ENCODE results near the gene NPFFR2.

The NPFFR2 gene

DNA sequence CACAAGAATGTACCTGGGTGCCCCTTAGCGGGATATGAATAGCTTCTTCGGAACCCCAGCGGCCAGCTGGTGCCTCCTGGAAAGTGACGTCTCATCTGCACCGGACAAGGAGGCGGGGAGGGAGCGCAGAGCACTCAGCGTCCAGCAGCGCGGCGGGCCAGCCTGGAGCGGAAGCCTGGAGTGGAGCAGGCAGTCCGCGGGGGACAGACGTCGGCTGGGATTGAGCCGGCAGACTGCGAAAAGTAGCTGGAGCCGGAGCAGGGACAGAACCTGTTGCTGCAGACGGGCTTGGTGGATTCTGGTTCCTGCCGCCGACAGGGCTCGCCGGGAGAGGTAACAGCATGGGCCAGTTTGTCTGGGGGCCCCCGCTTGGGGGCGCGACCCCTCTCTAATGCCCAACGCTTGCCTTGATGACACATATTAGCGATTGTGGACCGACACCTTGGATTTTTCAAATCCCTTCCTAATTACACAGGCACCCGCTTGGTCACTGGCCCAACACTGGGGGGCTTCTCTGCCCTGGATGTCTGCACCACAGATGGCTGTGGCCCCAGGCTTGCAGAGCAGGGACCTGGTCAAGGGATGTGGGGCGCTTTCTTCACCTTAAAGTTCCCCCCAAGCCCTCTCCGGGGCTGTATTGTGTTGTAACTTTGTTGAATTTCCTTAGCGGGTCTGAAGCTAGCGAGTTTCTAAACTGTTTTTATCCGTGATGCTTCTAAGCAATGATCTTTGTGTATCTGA lies at the start of gene NPFFR2:
Gene NPFFR2, plus strand, starts transcription at position 133 of the 741 bp plus-strand sequence. CDS start 96,592 bp downstream, outside the sequence.
- no peaks in the 10 kb centered on the region for H3K27me3 ChIP-seq (ENCODE audit: insufficient read depth, low read length)
- TF ChIP-seq EZH2 (IDR thresholded peaks at IDR 0.05; ENCODE audit: borderline replicate concordance, low read length) = no peak
- TF ChIP-seq, protein P1, sequence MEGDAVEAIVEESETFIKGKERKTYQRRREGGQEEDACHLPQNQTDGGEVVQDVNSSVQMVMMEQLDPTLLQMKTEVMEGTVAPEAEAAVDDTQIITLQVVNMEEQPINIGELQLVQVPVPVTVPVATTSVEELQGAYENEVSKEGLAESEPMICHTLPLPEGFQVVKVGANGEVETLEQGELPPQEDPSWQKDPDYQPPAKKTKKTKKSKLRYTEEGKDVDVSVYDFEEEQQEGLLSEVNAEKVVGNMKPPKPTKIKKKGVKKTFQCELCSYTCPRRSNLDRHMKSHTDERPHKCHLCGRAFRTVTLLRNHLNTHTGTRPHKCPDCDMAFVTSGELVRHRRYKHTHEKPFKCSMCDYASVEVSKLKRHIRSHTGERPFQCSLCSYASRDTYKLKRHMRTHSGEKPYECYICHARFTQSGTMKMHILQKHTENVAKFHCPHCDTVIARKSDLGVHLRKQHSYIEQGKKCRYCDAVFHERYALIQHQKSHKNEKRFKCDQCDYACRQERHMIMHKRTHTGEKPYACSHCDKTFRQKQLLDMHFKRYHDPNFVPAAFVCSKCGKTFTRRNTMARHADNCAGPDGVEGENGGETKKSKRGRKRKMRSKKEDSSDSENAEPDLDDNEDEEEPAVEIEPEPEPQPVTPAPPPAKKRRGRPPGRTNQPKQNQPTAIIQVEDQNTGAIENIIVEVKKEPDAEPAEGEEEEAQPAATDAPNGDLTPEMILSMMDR (IDR thresholded peaks at IDR 0.05; ENCODE audit: low read length) = no peak
- no peaks in the 10 kb centered on the region for H3K4me1 ChIP-seq (ENCODE audit: insufficient read depth, low read length, severe bottlenecking)
- no peak within 1 kb of the TSS for H2AFZ ChIP-seq (ENCODE audit: low read length)
- no peak within 1 kb of the TSS for H3K4me2 ChIP-seq (ENCODE audit: low read length)
- H3F3A ChIP-seq (ENCODE audit: insufficient read depth, low read length) = no peaks in the 10 kb centered on the region
- no peaks in the 10 kb centered on the region for H3K9me3 ChIP-seq (ENCODE audit: low read length)
- no peak within 1 kb of the TSS for H3K4me3 ChIP-seq (ENCODE audit: low read depth, low read length, poor library complexity, severe bottlenecking)
- no peak within 1 kb of the TSS for H3K27ac ChIP-seq (ENCODE audit: low read depth, low read length, poor library complexity, severe bottlenecking)
- H3K36me3 ChIP-seq (ENCODE audit: insufficient read depth, low read length) = no peaks in the 10 kb centered on the region
- H4K20me1 ChIP-seq (ENCODE audit: insufficient read depth, low read length) = no peaks in the 10 kb centered on the region
- H3K9ac ChIP-seq (ENCODE audit: low read length) = no peak within 1 kb of the TSS
- no peaks in the 10 kb centered on the region for H3K79me2 ChIP-seq (ENCODE audit: insufficient read depth, low read length)
- no peaks in the 10 kb centered on the region for H3K9me2 ChIP-seq (ENCODE audit: low read depth, low read length)

DNA sequence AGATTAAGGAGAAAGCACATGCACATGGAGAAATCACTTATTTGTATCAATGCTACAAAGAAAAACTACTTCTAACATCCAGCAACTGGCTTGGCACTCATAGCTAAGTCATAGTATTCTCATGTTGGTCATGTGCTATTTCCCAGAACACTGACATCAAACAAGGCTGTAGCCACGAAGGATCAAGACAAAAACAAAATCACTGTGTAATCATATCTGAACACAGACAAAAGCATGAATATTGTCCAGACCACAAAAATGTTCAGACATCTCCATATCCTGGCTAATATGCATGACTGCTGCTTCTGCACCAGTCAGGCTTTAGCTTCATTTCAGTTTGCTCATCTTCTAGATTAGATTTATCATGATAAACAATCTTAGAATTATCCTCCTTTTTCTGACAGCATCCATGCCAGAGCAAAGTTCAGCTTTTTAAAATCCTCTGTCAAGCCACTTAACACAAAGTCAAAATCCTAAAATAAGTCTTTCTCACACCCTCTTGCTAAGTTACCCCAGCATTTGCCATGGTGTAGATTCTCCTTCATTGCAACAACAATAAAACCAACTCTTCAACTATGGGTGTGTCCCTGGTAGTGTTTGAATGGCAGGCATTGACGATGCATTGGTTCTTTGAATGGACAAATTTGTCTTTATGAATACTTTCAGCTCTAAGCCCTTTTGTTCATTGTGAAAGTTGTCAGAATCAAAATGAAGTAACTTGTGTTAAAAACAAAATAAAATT lies 39.1 kb upstream of the NPFFR2 start:
- no peaks in the 10 kb centered on the region for H3K79me2 ChIP-seq (ENCODE audit: insufficient read depth, low read length)
- no peaks in the 10 kb centered on the region for H4K20me1 ChIP-seq (ENCODE audit: insufficient read depth, low read length)
- H3K4me1 ChIP-seq (ENCODE audit: insufficient read depth, low read length, severe bottlenecking) = no peaks in the 10 kb centered on the region
- H3F3A ChIP-seq (ENCODE audit: insufficient read depth, low read length) = no peaks in the 10 kb centered on the region
- no peaks in the 10 kb centered on the region for H3K36me3 ChIP-seq (ENCODE audit: insufficient read depth, low read length)
- no peaks in the 10 kb centered on the region for H3K27me3 ChIP-seq (ENCODE audit: insufficient read depth, low read length)
- H3K9me3 ChIP-seq (ENCODE audit: low read length) = no peaks in the 10 kb centered on the region
- no peak overlapping the region for H3K4me3 ChIP-seq (ENCODE audit: low read depth, low read length, poor library complexity, severe bottlenecking)
- H3K9me2 ChIP-seq (ENCODE audit: low read depth, low read length) = no peaks in the 10 kb centered on the region
- TF ChIP-seq, protein P1 (IDR thresholded peaks at IDR 0.05; ENCODE audit: low read length) = no peak
- TF ChIP-seq EZH2 (IDR thresholded peaks at IDR 0.05; ENCODE audit: borderline replicate concordance, low read length) = no peak
- H3K4me2 ChIP-seq (ENCODE audit: low read length) = no peak overlapping the region
- no peak overlapping the region for H3K27ac ChIP-seq (ENCODE audit: low read depth, low read length, poor library complexity, severe bottlenecking)
- no peak overlapping the region for H2AFZ ChIP-seq (ENCODE audit: low read length)
- no peak overlapping the region for H3K9ac ChIP-seq (ENCODE audit: low read length)

DNA sequence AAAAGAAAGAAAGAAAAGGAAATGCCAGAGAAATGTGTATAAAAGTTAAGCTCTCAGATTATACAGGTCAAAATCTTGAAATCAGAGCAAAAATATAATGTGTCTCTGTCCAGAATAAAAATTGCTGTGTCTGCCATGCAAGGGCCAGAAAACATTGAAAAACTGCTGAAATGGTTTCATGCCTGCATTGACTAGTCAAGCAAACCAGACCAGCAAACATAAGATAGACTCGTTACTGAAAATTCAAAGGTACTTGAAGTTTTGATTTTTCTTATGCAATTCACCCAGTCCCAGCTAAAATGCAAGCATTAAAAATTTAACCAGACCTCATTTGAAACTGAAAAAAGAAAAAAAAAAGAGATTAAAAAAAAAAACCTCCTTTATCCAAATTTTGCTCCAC lies 37.2 kb upstream of the NPFFR2 start:
- H3K9ac ChIP-seq (ENCODE audit: low read length) = no peak overlapping the region
- no peak overlapping the region for H3K4me2 ChIP-seq (ENCODE audit: low read length)
- TF ChIP-seq EZH2 (IDR thresholded peaks at IDR 0.05; ENCODE audit: borderline replicate concordance, low read length) = no peak
- TF ChIP-seq, protein P1 (IDR thresholded peaks at IDR 0.05; ENCODE audit: low read length) = no peak
- no peak overlapping the region for H3K27ac ChIP-seq (ENCODE audit: low read depth, low read length, poor library complexity, severe bottlenecking)
- no peaks in the 10 kb centered on the region for H3K9me2 ChIP-seq (ENCODE audit: low read depth, low read length)
- H4K20me1 ChIP-seq (ENCODE audit: insufficient read depth, low read length) = no peaks in the 10 kb centered on the region
- no peaks in the 10 kb centered on the region for H3K27me3 ChIP-seq (ENCODE audit: insufficient read depth, low read length)
- no peaks in the 10 kb centered on the region for H3F3A ChIP-seq (ENCODE audit: insufficient read depth, low read length)
- H3K79me2 ChIP-seq (ENCODE audit: insufficient read depth, low read length) = no peaks in the 10 kb centered on the region
- no peaks in the 10 kb centered on the region for H3K4me1 ChIP-seq (ENCODE audit: insufficient read depth, low read length, severe bottlenecking)
- H2AFZ ChIP-seq (ENCODE audit: low read length) = no peak overlapping the region
- H3K36me3 ChIP-seq (ENCODE audit: insufficient read depth, low read length) = no peaks in the 10 kb centered on the region
- H3K4me3 ChIP-seq (ENCODE audit: low read depth, low read length, poor library complexity, severe bottlenecking) = no peak overlapping the region
- H3K9me3 ChIP-seq (ENCODE audit: low read length) = no peaks in the 10 kb centered on the region

All from OCI-LY1 (cell line).